ENCODE measurements around the gene STUM.
"Not testable (repeated sequence)": the region's sequence is repeated elsewhere in the genome, so short reads cannot be mapped to it uniquely, and the experiment has no call there.

STUM gene

GRCh38 chr1:226584164-226584563, 35.6 kb downstream of the STUM start:
- no peak for DNase-seq

GRCh38 chr1:226586116-226586515, 37.6 kb downstream of the STUM start:
- DNase-seq: no peak

- DNase-seq: no peak
Observed at GRCh38 chr1:226586650-226587422, 38.3 kb downstream of the STUM start.

- no peak for DNase-seq
Observed at GRCh38 chr1:226588484-226588883, 39.9 kb downstream of the STUM start.

- DNase-seq: peak; percentile 76
Observed at GRCh38 chr1:226589008-226589733, 40.6 kb downstream of the STUM start.

GRCh38 chr1:226590614-226591013, 42.0 kb downstream of the STUM start:
- DNase-seq: peak; percentile 91

- DNase-seq: no peak
Observed at GRCh38 chr1:226593541-226593940, 45.0 kb downstream of the STUM start.

- DNase-seq: no peak
Observed at GRCh38 chr1:226596531-226597165, 48.1 kb downstream of the STUM start.

GRCh38 chr1:226597616-226598454, 49.3 kb downstream of the STUM start:
- DNase-seq: no peak

- no peak for DNase-seq
Observed at GRCh38 chr1:226598455-226598849, 49.9 kb downstream of the STUM start.

- not testable (repeated sequence) for DNase-seq
Observed at GRCh38 chr1:226598955-226599354, 50.4 kb downstream of the STUM start.

- no peak for DNase-seq
Observed at GRCh38 chr1:226599636-226600238, 51.2 kb downstream of the STUM start.

- no peak for DNase-seq
Observed at GRCh38 chr1:226600254-226600653, 51.7 kb downstream of the STUM start.

GRCh38 chr1:226601456-226601855, 52.9 kb downstream of the STUM start:
- DNase-seq: no peak

GRCh38 chr1:226602186-226603021, 53.8 kb downstream of the STUM start:
- DNase-seq: no peak

- peak; percentile 48 for DNase-seq
Observed at GRCh38 chr1:226603022-226603857, 54.7 kb downstream of the STUM start.

GRCh38 chr1:226603858-226604559, 55.4 kb downstream of the STUM start:
- no peak for DNase-seq

- no peak for DNase-seq
Observed at GRCh38 chr1:226604560-226605317, 56.2 kb downstream of the STUM start.

GRCh38 chr1:226605318-226605950, 56.9 kb downstream of the STUM start:
- no peak for DNase-seq
